Stimulated activated CD8-positive, alpha-beta memory T cell treated with anti-CD3 and anti-CD28 coated beads, Interleukin-2, amount 100 ng/mL, for 1 hour (primary cell): ENCODE results near the gene USP16.

Experiments
- DNase-seq, 2 donors: peaks; one replicate each; pipeline ENCODE4 v3.0.0-alpha.2; 2020; ENCODE audit warnings: low read depth in 2 of 2

Gene USP16

GRCh38 chr21:29082046-29082815 lies 57.8 kb downstream of the USP16 start:
- DNase-seq: no peak

- DNase-seq: no peak
These were observed 58.8 kb downstream of the USP16 start for GRCh38 chr21:29083306-29083705.

- DNase-seq: no peak
These were observed 59.9 kb downstream of the USP16 start for GRCh38 chr21:29084372-29084771.

GRCh38 chr21:29085106-29085752 lies 60.8 kb downstream of the USP16 start:
- DNase-seq: no peak

GRCh38 chr21:29091033-29091432 lies 66.6 kb downstream of the USP16 start:
- DNase-seq: no peak

GRCh38 chr21:29092102-29092959 lies 67.9 kb downstream of the USP16 start:
- DNase-seq: no peak

- DNase-seq: no peak
These were observed 71.9 kb downstream of the USP16 start for GRCh38 chr21:29096218-29097015.

- DNase-seq: no peak
These were observed 73.7 kb downstream of the USP16 start for GRCh38 chr21:29098156-29098555.

- no peak for DNase-seq
These were observed 78.4 kb downstream of the USP16 start for GRCh38 chr21:29102791-29103257.
